K562 (cell line): Measurements from ENCODE around the gene CAV1. TPM values are rescaled to one million over a fixed set of nuclear protein-coding genes. Genes with fewer than 3 reads are reported as not detected.
A peak's percentile ranks its signal among the peaks of the same experiment; 100 is the strongest.

ENCODE experiments used
- ARID4B ChIP-seq: sonication (generic); formaldehyde crosslinking; IDR thresholded peaks from 2 replicates; pipeline ENCODE4 v1.8.0; 2022; ENCODE audit warnings: mild to moderate bottlenecking, missing genetic modification reagents
- CHD1 ChIP-seq: fragments of 200-600 bp; sonication (generic); IDR thresholded peaks from one replicate; pipeline ENCODE4 v1.6.1; 2012; ENCODE audit warnings: mild to moderate bottlenecking, moderate library complexity, low read length, inconsistent platforms
- DPF2 ChIP-seq: fragments of 450-650 bp; IDR thresholded peaks from 2 replicates; pipeline ENCODE4 v1.6.1; 2016
- HDAC3 ChIP-seq: fragments of 450-650 bp; IDR thresholded peaks from 2 replicates; pipeline ENCODE4 v1.6.1; 2018; ENCODE audit warnings: borderline replicate concordance, mild to moderate bottlenecking, moderate library complexity; ENCODE audit not compliant: partially characterized antibody
- MAFG ChIP-seq: fragments of 450-650 bp; conservative IDR thresholded peaks from 2 replicates; pipeline ENCODE4 v1.6.1; 2016; ENCODE audit warnings: missing genetic modification characterization, missing compliant biosample characterization
- MNT ChIP-seq, 2 experiments: fragments of 450-650 bp; conservative IDR thresholded peaks; 2 replicates each; pipeline ENCODE4 v1.6.1; 2017; ENCODE audit warnings: mild to moderate bottlenecking in 2 of 2, moderate library complexity in 2 of 2
- NFE2L1 ChIP-seq: fragments of 450-650 bp; IDR thresholded peaks from 2 replicates; pipeline ENCODE4 v1.6.1; 2016; ENCODE audit warnings: missing genetic modification characterization, low read depth, mild to moderate bottlenecking, missing compliant biosample characterization, moderate library complexity, borderline replicate concordance
- RBM17 ChIP-seq: fragments of 200-400 bp; formaldehyde crosslinking; IDR thresholded peaks from 2 replicates; pipeline ENCODE4 v1.6.1; 2017; ENCODE audit warnings: low read depth, mild to moderate bottlenecking, low read length, borderline replicate concordance
- SMARCA5 ChIP-seq: fragments of 450-650 bp; IDR thresholded peaks from 2 replicates; pipeline ENCODE4 v1.6.1; 2016
- SRSF7 ChIP-seq: fragments of 200-400 bp; formaldehyde crosslinking; optimal IDR thresholded peaks from 2 replicates; pipeline ENCODE3; 2017; ENCODE audit warnings: mild to moderate bottlenecking, low read depth, low read length
- TEAD4 ChIP-seq, 2 experiments: sonication (generic) in 1 of 2; formaldehyde crosslinking in 1 of 2; IDR thresholded peaks; 2 replicates each; pipeline versions ENCODE4 v1.6.1 to v1.8.0; 2012 to 2022; ENCODE audit warnings: borderline replicate concordance in 1 of 2, inconsistent platforms in 1 of 2, low read length in 1 of 2, mild to moderate bottlenecking in 1 of 2, missing genetic modification reagents in 1 of 2
- TGIF2 ChIP-seq: sonication (generic); formaldehyde crosslinking; IDR thresholded peaks from 2 replicates; pipeline ENCODE4 v1.8.1; 2022; ENCODE audit warnings: mild to moderate bottlenecking, missing genetic modification reagents, moderate library complexity
- TSC22D4 ChIP-seq: fragments of 450-650 bp; IDR thresholded peaks from 2 replicates; pipeline ENCODE4 v1.6.1; 2016; ENCODE audit warnings: missing genetic modification characterization, missing biosample characterization, control low read depth
- YY1 ChIP-seq, 3 experiments: IDR thresholded peaks; 2 replicates each; pipeline ENCODE4 v1.6.1; 2011; ENCODE audit warnings: low read length in 2 of 3, mild to moderate bottlenecking in 2 of 3, moderate library complexity in 2 of 3, borderline replicate concordance in 1 of 3, control low read depth in 1 of 3, low read depth in 1 of 3; ENCODE audit not compliant: insufficient read depth in 3 of 3, insufficient replicate concordance in 2 of 3, control insufficient read depth in 1 of 3, insufficient read length in 1 of 3; ENCODE audit errors: extremely low read depth in 1 of 3
- ZNF197 ChIP-seq: fragments of 200-800 bp; sonication (Bioruptor generic); IDR thresholded peaks from 2 replicates; pipeline ENCODE4 v1.6.1; 2016; ENCODE audit warnings: low read depth, missing genetic modification characterization, missing compliant biosample characterization
- ZNF584 ChIP-seq: fragments of 200-800 bp; sonication (Bioruptor generic); IDR thresholded peaks from 2 replicates; pipeline ENCODE4 v1.6.1; 2016; ENCODE audit warnings: low read depth, mild to moderate bottlenecking, missing genetic modification characterization, missing compliant biosample characterization
- ZNF655 ChIP-seq: fragments of 250-450 bp; sonication (Bioruptor Pico); IDR thresholded peaks from 2 replicates; pipeline ENCODE4 v1.5.0; 2021
- ZNF778 ChIP-seq: fragments of 450-650 bp; formaldehyde crosslinking; IDR thresholded peaks from 2 replicates; pipeline ENCODE4 v1.4.0; 2020; ENCODE audit warnings: mild to moderate bottlenecking, moderate library complexity
- polyA plus RNA-seq, 8 experiments: library from polyadenylated mRNA; depleted of rRNA in 4 of 8; stranded (reverse) in 5 of 8; unstranded in 3 of 8; fragments of >200 nt; fragmentation: Nextera tagmentation in 2 of 8; fragmentation: Illumina TruSeq in 1 of 8; extraction: Ambion mirVana in 2 of 8; extraction: Trizol in 1 of 8; gene quantifications; 2 replicates each; pipeline versions ENCODE4 v1.2.1 to v1.2.3, GENCODE V29; 2011 to 2014; ENCODE audit warnings: inconsistent platforms in 1 of 8, missing spikeins in 1 of 8
- total RNA-seq, 7 experiments: library from RNA; depleted of rRNA in 6 of 7; stranded (reverse); fragments of >200 nt in 6 of 7; fragmentation: Illumina TruSeq in 2 of 7; extraction: Trizol in 2 of 7; gene quantifications; 2 replicates each; pipeline versions ENCODE4 v1.2.1 to v1.2.3, GENCODE V29; 2011 to 2021; ENCODE audit warnings: low replicate concordance in 1 of 7

The CAV1 gene
- total and polyA plus RNA-seq, 9 of the 15 experiments (the other 6 are each of a cell fraction or from before 2014, with no cell fraction given), result 0.08 to 1.5 (median 0.63) TPM

DNA sequence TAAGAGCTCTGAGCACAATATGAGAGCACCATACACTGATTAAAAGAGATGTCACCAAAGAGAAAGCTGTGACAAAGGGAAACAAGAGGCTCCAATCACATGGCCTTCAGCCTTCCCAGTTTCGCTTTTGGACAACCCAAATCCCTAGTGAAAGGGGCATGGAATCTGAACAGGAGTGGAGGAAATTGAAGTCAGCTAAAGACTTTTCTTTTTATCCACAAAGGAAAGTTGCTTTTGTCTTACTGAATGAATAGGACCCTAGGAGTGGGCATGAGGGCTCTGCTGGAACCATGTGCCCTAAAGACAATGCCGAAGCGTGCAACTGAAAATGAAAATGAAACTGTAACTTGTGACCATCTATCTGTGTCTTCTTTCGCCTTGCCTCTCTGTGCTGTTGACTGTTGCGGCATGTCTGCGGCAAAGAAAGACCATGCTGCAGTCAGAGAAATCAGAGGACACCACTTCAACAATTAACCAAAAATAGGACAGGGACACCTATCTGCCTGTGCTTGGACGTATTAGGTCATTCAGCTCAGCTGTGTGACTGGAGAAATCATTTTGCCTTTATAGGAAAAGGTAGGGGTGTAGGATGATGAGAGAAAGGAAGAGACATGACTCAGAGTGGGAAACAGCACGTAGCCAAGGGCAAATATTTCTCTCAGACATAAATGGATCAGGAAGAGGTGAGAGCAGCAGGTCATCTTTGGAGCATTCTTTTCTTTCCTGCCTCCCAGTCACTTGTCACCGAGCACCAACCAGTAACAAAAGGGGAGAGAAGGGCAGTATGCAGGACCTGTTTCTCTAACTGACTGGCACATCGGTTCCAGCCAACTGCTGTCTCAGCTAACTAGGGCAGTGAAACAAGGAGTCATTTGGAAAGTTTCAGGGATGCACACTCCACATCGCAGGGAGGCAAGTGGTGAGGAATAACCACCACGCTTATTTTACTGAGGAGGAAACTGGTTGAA is 13.0 kb upstream of the CAV1 start (continued):
- TF ChIP-seq ARID4B (CRISPR knock-in tag) (peak; percentile 56; the same call in 1 of the 2 replicates), HDAC3 (no peak), YY1 (IDR thresholded peaks at IDR 0.05; ENCODE audit: borderline replicate concordance in 1 of 3, control insufficient read depth in 1 of 3, extremely low read depth in 1 of 3, insufficient read depth in 3 of 3, insufficient read length in 1 of 3, insufficient replicate concordance in 2 of 3, low read depth in 1 of 3, low read length in 2 of 3) (no peak), SRSF7 (no peak), SMARCA5 (no peak), ZNF584 (CRISPR knock-in tag) (peak; percentile 26; the same call in 1 of the 2 replicates), MNT (conservative IDR thresholded peaks at IDR 0.05) (peak; percentile 93 to 97), ZNF655 (no peak), NFE2L1 (no peak), MAFG (tag) (0 out of 2 replicates have a peak, but pooled peaks have one; percentile 6), TGIF2 (CRISPR knock-in tag) (no peak), ZNF197 (CRISPR knock-in tag) (peak; percentile 70; the same call in 1 of the 2 replicates), TSC22D4 (tag) (no peak), ZNF778 (no peak), RBM17 (no peak), CHD1 (no peak), TEAD4 (IDR thresholded peaks at IDR 0.05; ENCODE audit: low read length) (no peak), TEAD4 (CRISPR knock-in tag; IDR thresholded peaks at IDR 0.05; ENCODE audit: borderline replicate concordance) (no peak), DPF2 (no peak; the same call in 1 of the 2 replicates)
